ENCODE results near the gene PROC. TPM values are rescaled to one million over a fixed set of nuclear protein-coding genes. Genes with fewer than 3 reads are reported as not detected.

Gene PROC
- total and polyA plus RNA-seq, 9 of the 15 experiments (the other 6 are each of a cell fraction or from before 2014, with no cell fraction given) = not detected

- Histone ChIP-seq H3K9ac (ENCODE audit: insufficient read depth in 1 of 2, low read depth in 2 of 2, low read length in 2 of 2) (no peak overlapping the region), H3K4me2 (ENCODE audit: insufficient read depth, low read length) (no peak overlapping the region), H3K27ac (ENCODE audit: extremely low read depth, low read depth, low read length) (no peak overlapping the region), H3K36me3 (ENCODE audit: control insufficient read depth, insufficient read depth, low read length) (no peaks in the 10 kb centered on the region; the same call in 2 of the 3 replicates), H3K9me3 (replicated peaks; ENCODE audit: control insufficient read depth, insufficient read depth, low read depth, low read length) (no peaks in the 10 kb centered on the region), H3K4me1 (replicated peaks in 1 of 2; ENCODE audit: control insufficient read depth in 2 of 2, insufficient read depth in 2 of 2, low read length in 2 of 2) (peaks cover 14 to 18% of the 10 kb centered on the region in 2 experiments; a peak in 3 of 5 replicates), H2AFZ (ENCODE audit: low read depth, low read length) (no peak overlapping the region), H3K79me2 (ENCODE audit: control insufficient read depth, insufficient read depth, low read length) (peaks cover 73% of the 10 kb centered on the region), H3K9me1 (ENCODE audit: control insufficient read depth, insufficient read depth, low read length) (no peaks in the 10 kb centered on the region), H3K4me3 (no peak overlapping the region), H4K20me1 (replicated peaks; ENCODE audit: control insufficient read depth, insufficient read depth, low read length) (peaks cover 3% of the 10 kb centered on the region; the same call in 1 of the 2 replicates), H3K27me3 (ENCODE audit: control insufficient read depth in 2 of 2, insufficient read depth in 2 of 2, low read length in 2 of 2) (no peaks in the 10 kb centered on the region)
- POLR2A ChIA-PET = no interaction called here
- FAIRE-seq (no peak), DNase-seq (ENCODE audit: extremely low read depth in 1 of 4, low spot score in 3 of 4) (no peak), ATAC-seq (no peak)
- in situ Hi-C loops (cut with MboI) = no loop called here
- intact Hi-C loops (cut with micrococcal nuclease) = no loop called here
- 85% methylated on average over 4 of the region's 6 CpGs for WGBS (ENCODE audit: insufficient coverage, low coverage, missing lambda C conversion rate)
- CTCF ChIA-PET (ENCODE audit: low intra/inter-chr PET ratio) = no interaction called here
- no TSS peak for BruUV-seq (replicated peaks)
- TF ChIP-seq ELF2 (CRISPR knock-in tag; IDR thresholded peaks at IDR 0.05) (no peak), SP2 (IDR thresholded peaks at IDR 0.05; ENCODE audit: extremely low read depth, low read depth, low read length, poor library complexity, severe bottlenecking) (no peak), EWSR1 (IDR thresholded peaks at IDR 0.05; ENCODE audit: borderline replicate concordance, low read depth, partially characterized antibody) (no peak), CHD2 (IDR thresholded peaks at IDR 0.05; ENCODE audit: low read depth, low read length) (no peak), PBX2 (CRISPR knock-in tag; IDR thresholded peaks at IDR 0.05; ENCODE audit: low read depth) (no peak), PBX2 (tag; conservative IDR thresholded peaks at IDR 0.05; ENCODE audit: low read depth) (no peak), ERF (CRISPR knock-in tag; IDR thresholded peaks at IDR 0.05) (no peak), HNRNPH1 (optimal IDR thresholded peaks at IDR 0.05; ENCODE audit: low read depth, low read length) (no peak), PHF20 (IDR thresholded peaks at IDR 0.05; ENCODE audit: partially characterized antibody) (no peak), CBFB (CRISPR knock-in tag; IDR thresholded peaks at IDR 0.05) (no peak)
- TF ChIP-seq, protein P1, sequence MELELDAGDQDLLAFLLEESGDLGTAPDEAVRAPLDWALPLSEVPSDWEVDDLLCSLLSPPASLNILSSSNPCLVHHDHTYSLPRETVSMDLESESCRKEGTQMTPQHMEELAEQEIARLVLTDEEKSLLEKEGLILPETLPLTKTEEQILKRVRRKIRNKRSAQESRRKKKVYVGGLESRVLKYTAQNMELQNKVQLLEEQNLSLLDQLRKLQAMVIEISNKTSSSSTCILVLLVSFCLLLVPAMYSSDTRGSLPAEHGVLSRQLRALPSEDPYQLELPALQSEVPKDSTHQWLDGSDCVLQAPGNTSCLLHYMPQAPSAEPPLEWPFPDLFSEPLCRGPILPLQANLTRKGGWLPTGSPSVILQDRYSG (tag; conservative IDR thresholded peaks at IDR 0.05; ENCODE audit: low read depth) = no peak
- TF ChIP-seq, protein P2, sequence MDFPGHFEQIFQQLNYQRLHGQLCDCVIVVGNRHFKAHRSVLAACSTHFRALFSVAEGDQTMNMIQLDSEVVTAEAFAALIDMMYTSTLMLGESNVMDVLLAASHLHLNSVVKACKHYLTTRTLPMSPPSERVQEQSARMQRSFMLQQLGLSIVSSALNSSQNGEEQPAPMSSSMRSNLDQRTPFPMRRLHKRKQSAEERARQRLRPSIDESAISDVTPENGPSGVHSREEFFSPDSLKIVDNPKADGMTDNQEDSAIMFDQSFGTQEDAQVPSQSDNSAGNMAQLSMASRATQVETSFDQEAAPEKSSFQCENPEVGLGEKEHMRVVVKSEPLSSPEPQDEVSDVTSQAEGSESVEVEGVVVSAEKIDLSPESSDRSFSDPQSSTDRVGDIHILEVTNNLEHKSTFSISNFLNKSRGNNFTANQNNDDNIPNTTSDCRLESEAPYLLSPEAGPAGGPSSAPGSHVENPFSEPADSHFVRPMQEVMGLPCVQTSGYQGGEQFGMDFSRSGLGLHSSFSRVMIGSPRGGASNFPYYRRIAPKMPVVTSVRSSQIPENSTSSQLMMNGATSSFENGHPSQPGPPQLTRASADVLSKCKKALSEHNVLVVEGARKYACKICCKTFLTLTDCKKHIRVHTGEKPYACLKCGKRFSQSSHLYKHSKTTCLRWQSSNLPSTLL (IDR thresholded peaks at IDR 0.05) = no peak
- TF ChIP-seq, protein P3, sequence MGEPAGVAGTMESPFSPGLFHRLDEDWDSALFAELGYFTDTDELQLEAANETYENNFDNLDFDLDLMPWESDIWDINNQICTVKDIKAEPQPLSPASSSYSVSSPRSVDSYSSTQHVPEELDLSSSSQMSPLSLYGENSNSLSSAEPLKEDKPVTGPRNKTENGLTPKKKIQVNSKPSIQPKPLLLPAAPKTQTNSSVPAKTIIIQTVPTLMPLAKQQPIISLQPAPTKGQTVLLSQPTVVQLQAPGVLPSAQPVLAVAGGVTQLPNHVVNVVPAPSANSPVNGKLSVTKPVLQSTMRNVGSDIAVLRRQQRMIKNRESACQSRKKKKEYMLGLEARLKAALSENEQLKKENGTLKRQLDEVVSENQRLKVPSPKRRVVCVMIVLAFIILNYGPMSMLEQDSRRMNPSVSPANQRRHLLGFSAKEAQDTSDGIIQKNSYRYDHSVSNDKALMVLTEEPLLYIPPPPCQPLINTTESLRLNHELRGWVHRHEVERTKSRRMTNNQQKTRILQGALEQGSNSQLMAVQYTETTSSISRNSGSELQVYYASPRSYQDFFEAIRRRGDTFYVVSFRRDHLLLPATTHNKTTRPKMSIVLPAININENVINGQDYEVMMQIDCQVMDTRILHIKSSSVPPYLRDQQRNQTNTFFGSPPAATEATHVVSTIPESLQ (CRISPR knock-in tag; IDR thresholded peaks at IDR 0.05) = no peak
- TF ChIP-seq, protein P4, sequence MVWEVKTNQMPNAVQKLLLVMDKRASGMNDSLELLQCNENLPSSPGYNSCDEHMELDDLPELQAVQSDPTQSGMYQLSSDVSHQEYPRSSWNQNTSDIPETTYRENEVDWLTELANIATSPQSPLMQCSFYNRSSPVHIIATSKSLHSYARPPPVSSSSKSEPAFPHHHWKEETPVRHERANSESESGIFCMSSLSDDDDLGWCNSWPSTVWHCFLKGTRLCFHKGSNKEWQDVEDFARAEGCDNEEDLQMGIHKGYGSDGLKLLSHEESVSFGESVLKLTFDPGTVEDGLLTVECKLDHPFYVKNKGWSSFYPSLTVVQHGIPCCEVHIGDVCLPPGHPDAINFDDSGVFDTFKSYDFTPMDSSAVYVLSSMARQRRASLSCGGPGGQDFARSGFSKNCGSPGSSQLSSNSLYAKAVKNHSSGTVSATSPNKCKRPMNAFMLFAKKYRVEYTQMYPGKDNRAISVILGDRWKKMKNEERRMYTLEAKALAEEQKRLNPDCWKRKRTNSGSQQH (CRISPR knock-in tag; IDR thresholded peaks at IDR 0.05) = no peak
Observed at GRCh38 chr2:127384529-127384928, 33.7 kb upstream of the PROC start.
